ENCODE results near the gene HSD17B7. TPM values are rescaled to one million over a fixed set of nuclear protein-coding genes. Genes with fewer than 3 reads are reported as not detected.

HSD17B7 gene
- total RNA-seq, 1 donor from 2014 or later = 31.9 TPM

GRCh38 chr1:162854245-162854882 is 63.9 kb downstream of the HSD17B7 start:
- Mint-ChIP-seq H3K4me3 (no peak overlapping the region), H3K27me3 (ENCODE audit: insufficient read depth) (peaks cover 3% of the 10 kb centered on the region), H3K36me3 (ENCODE audit: low read depth) (no peaks in the 10 kb centered on the region), H3K4me1 (ENCODE audit: low read depth) (no peaks in the 10 kb centered on the region), H3K27ac (no peak overlapping the region), H3K9me3 (no peaks in the 10 kb centered on the region)
- DNase-seq (ENCODE audit: low spot score) = no peak
- intact Hi-C loops (cut with micrococcal nuclease) = loop anchor here (1.0 kb wide), 2 partner anchors 320 to 461 kb away; no protein-coding TSS in a partner anchor

GRCh38 chr1:162855461-162856150 is 65.1 kb downstream of the HSD17B7 start:
- Mint-ChIP-seq H3K9me3 (no peaks in the 10 kb centered on the region), H3K4me1 (ENCODE audit: low read depth) (no peaks in the 10 kb centered on the region), H3K27me3 (ENCODE audit: insufficient read depth) (peaks cover 3% of the 10 kb centered on the region), H3K27ac (no peak overlapping the region), H3K36me3 (ENCODE audit: low read depth) (no peaks in the 10 kb centered on the region), H3K4me3 (no peak overlapping the region)
- intact Hi-C loops (cut with micrococcal nuclease) = no loop called here
- no peak for DNase-seq (ENCODE audit: low spot score)

GRCh38 chr1:162856260-162856659 is 65.8 kb downstream of the HSD17B7 start:
- H3K27me3 Mint-ChIP-seq (ENCODE audit: insufficient read depth) = peaks cover 3% of the 10 kb centered on the region
- no peak for DNase-seq (ENCODE audit: low spot score)
- no peak overlapping the region for H3K27ac Mint-ChIP-seq
- no peaks in the 10 kb centered on the region for H3K9me3 Mint-ChIP-seq
- H3K4me1 Mint-ChIP-seq (ENCODE audit: low read depth) = no peaks in the 10 kb centered on the region
- no peak overlapping the region for H3K4me3 Mint-ChIP-seq
- H3K36me3 Mint-ChIP-seq (ENCODE audit: low read depth) = no peaks in the 10 kb centered on the region
- intact Hi-C loops (cut with micrococcal nuclease) = no loop called here

GRCh38 chr1:162857850-162858249 is 67.3 kb downstream of the HSD17B7 start:
- H3K4me3 Mint-ChIP-seq = no peak overlapping the region
- no peaks in the 10 kb centered on the region for H3K36me3 Mint-ChIP-seq (ENCODE audit: low read depth)
- H3K27ac Mint-ChIP-seq = no peak overlapping the region
- intact Hi-C loops (cut with micrococcal nuclease) = no loop called here
- DNase-seq (ENCODE audit: low spot score) = no peak
- H3K9me3 Mint-ChIP-seq = no peaks in the 10 kb centered on the region
- no peaks in the 10 kb centered on the region for H3K4me1 Mint-ChIP-seq (ENCODE audit: low read depth)
- H3K27me3 Mint-ChIP-seq (ENCODE audit: insufficient read depth) = peaks cover 7% of the 10 kb centered on the region

GRCh38 chr1:162859191-162859590 is 68.7 kb downstream of the HSD17B7 start:
- Mint-ChIP-seq H3K27me3 (ENCODE audit: insufficient read depth) (peaks cover 9% of the 10 kb centered on the region), H3K9me3 (no peaks in the 10 kb centered on the region), H3K4me3 (no peak overlapping the region), H3K36me3 (ENCODE audit: low read depth) (no peaks in the 10 kb centered on the region), H3K27ac (no peak overlapping the region), H3K4me1 (ENCODE audit: low read depth) (no peaks in the 10 kb centered on the region)
- intact Hi-C loops (cut with micrococcal nuclease) = no loop called here
- no peak for DNase-seq (ENCODE audit: low spot score)

GRCh38 chr1:162861101-162861500 is 70.6 kb downstream of the HSD17B7 start, which contains the start of gene CCDC190:
Gene CCDC190 (minus strand): TSS chr1:162861175. CDS start chr1:162859646, 1,529 bp downstream.
- Mint-ChIP-seq H3K36me3 (ENCODE audit: low read depth) (no peaks in the 10 kb centered on the region), H3K4me3 (no peak within 1 kb of the TSS), H3K27me3 (ENCODE audit: insufficient read depth) (peaks cover 10% of the 10 kb centered on the region), H3K4me1 (ENCODE audit: low read depth) (no peaks in the 10 kb centered on the region), H3K9me3 (no peaks in the 10 kb centered on the region), H3K27ac (no peak within 1 kb of the TSS)
- no peak for DNase-seq (ENCODE audit: low spot score)
- intact Hi-C loops (cut with micrococcal nuclease) = no loop called here

- intact Hi-C loops (cut with micrococcal nuclease) = no loop called here
- no peak for DNase-seq (ENCODE audit: low spot score)
- no peaks in the 10 kb centered on the region for H3K36me3 Mint-ChIP-seq (ENCODE audit: low read depth)
- no peak overlapping the region for H3K4me3 Mint-ChIP-seq
- no peaks in the 10 kb centered on the region for H3K9me3 Mint-ChIP-seq
- no peaks in the 10 kb centered on the region for H3K4me1 Mint-ChIP-seq (ENCODE audit: low read depth)
- peaks cover 10% of the 10 kb centered on the region for H3K27me3 Mint-ChIP-seq (ENCODE audit: insufficient read depth)
- no peak overlapping the region for H3K27ac Mint-ChIP-seq
Observed at GRCh38 chr1:162861625-162862024, 71.1 kb downstream of the HSD17B7 start.

Other genes with a start within 250 kb of the HSD17B7 start
- gene UAP1, start 229.0 kb upstream of the HSD17B7 start, total RNA-seq = 42.6 and 43.2 TPM in 2 replicates
- gene DDR2, start 158.2 kb upstream of the HSD17B7 start, total RNA-seq = 0.44 and 0.66 TPM in 2 replicates
- not detected in 2 replicates for gene CCDC190, start 70.5 kb downstream of the HSD17B7 start, total RNA-seq

Measured in activated T-helper 1 cell treated with anti-CD3 and anti-CD28 coated beads, Interleukin-12 subunit alpha, Interleukin-12 subunit beta, Interleukin-2, Interleukin-4 antibody, amounts not matched to agents 30 ng/mL and 10 ng/mL and 1 ng/mL, durations not matched to agents 14 hours and 24 hours and 36 hours (primary cell).